22Rv1 (cell line): ENCODE measurements around the gene DDX31.

ENCODE experiments used
- H3K27ac ChIP-seq: fragments of 450-650 bp; 2 replicates; pipeline ENCODE4 v1.5.1; 2017
- ZFX ChIP-seq: fragments of 450-650 bp; IDR thresholded peaks from 2 replicates; pipeline ENCODE4 v1.6.1; 2017; ENCODE audit warnings: antibody characterized with exemption, borderline replicate concordance
- TF ChIP-seq, protein P1 (sequence below): fragments of 450-650 bp; IDR thresholded peaks from 2 replicates; pipeline ENCODE4 v1.5.1; 2017; ENCODE audit warnings: mild to moderate bottlenecking

DDX31 gene

GRCh38 chr9:132637801-132638200, 32.0 kb downstream of the DDX31 start:
- no peak overlapping the region for H3K27ac ChIP-seq
- TF ChIP-seq ZFX: no peak
- TF ChIP-seq, protein P1, sequence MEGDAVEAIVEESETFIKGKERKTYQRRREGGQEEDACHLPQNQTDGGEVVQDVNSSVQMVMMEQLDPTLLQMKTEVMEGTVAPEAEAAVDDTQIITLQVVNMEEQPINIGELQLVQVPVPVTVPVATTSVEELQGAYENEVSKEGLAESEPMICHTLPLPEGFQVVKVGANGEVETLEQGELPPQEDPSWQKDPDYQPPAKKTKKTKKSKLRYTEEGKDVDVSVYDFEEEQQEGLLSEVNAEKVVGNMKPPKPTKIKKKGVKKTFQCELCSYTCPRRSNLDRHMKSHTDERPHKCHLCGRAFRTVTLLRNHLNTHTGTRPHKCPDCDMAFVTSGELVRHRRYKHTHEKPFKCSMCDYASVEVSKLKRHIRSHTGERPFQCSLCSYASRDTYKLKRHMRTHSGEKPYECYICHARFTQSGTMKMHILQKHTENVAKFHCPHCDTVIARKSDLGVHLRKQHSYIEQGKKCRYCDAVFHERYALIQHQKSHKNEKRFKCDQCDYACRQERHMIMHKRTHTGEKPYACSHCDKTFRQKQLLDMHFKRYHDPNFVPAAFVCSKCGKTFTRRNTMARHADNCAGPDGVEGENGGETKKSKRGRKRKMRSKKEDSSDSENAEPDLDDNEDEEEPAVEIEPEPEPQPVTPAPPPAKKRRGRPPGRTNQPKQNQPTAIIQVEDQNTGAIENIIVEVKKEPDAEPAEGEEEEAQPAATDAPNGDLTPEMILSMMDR: no peak

- no peak for TF ChIP-seq ZFX
- TF ChIP-seq, protein P1: no peak
- H3K27ac ChIP-seq: no peak overlapping the region
Observed at GRCh38 chr9:132637351-132637750, 32.4 kb downstream of the DDX31 start.

- H3K27ac ChIP-seq: no peak overlapping the region
- TF ChIP-seq, protein P1: no peak
Observed at GRCh38 chr9:132634327-132634726, 35.5 kb downstream of the DDX31 start.

DNA sequence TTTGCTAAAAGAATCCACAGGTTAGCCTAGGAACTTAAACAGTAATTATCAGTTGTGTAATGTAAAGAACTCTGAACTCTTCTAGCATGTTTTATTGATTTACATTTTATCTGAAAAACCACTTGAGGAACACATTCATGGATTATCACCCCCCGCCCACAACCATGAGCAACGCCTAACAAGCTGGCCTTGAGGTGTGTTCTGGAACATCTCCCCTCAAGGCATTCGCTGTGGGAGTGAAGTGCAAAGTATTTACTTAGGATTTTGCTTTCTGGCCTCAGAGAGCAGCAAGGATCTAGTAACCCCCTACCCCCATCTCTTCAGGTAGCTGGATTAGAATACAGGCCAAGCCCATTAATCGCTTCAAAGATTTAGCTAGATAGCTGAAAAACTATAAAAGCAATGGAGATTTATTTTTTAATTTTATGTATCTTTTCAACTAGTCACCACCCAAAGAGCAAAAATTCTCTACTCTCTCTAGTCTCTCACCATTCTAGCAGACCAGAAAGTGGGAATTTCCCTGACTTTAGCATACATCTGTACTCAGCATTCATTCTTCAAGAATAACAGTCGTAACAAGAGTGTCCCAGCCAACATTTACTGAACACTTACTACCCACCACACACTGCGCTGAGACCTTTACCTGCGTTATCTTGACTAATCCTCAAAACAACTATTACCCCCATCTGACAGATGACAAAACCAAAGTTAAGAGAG, 37.2 kb downstream of the DDX31 start:
- no peak for TF ChIP-seq ZFX
- TF ChIP-seq, protein P1: no peak
- H3K27ac ChIP-seq: no peak overlapping the region

DNA sequence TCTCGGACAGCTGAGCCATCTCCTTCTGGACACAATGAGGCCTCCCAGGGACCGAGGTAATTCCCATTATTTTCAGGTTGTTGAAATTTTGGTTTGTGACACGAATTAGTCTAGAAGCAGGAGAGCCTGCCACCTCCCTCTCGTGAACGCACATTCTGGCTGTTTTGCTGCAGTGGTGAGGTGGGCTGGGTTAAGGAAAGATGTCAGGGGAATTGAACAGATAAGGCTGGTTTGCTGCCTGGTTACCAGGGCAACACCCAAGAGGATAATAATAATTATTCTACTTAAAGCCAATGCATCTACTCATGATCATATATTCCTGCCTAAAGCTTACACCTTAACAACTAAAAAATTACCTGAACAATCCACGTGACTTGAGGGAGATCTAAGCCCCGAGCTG, 38.1 kb downstream of the DDX31 start:
- H3K27ac ChIP-seq: no peak overlapping the region
- no peak for TF ChIP-seq ZFX
- TF ChIP-seq, protein P1: no peak

DNA sequence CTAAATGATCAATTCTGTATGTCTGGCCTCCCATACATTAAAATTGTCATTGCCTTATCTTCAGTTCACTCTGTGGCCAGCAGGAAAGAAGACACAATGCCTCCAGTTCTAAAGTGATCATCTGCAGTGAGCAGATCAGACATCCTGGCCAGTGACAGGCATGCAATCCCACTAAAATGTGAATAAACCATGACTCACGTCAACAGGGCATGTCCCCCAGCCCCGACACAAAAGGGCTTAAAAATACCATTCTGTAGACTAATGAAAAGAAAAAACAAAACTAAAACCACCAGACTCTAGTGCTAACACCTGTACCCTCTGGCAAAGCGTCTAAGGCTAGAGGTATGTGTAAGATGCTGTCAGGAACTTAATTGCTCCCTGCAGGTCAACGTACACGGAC, 38.5 kb downstream of the DDX31 start:
- H3K27ac ChIP-seq: no peak overlapping the region
- no peak for TF ChIP-seq ZFX
- TF ChIP-seq, protein P1: no peak

GRCh38 chr9:132630811-132631210, 39.0 kb downstream of the DDX31 start:
- no peak overlapping the region for H3K27ac ChIP-seq
- TF ChIP-seq, protein P1: no peak
- no peak for TF ChIP-seq ZFX
